ENCODE measurements around the gene LRRC63. TPM values are rescaled to one million over a fixed set of nuclear protein-coding genes. Genes with fewer than 3 reads are reported as not detected.

The LRRC63 gene
- polyA plus RNA-seq, 3 donors, result 0.36 TPM; not detected in 2

GRCh38 chr13:46274094-46274698 lies 62.5 kb downstream of the LRRC63 start:
- 96% methylated on average over 2 of the region's 3 CpGs for WGBS (ENCODE audit: insufficient coverage)
- TF ChIP-seq CTCF (IDR thresholded peaks at IDR 0.05), result no peak
- no peaks in the 10 kb centered on the region for H3K27me3 ChIP-seq (ENCODE audit: control insufficient read depth in 2 of 2, insufficient read depth in 2 of 2, low read length in 2 of 2)
- no peak overlapping the region for H2AFZ ChIP-seq (ENCODE audit: insufficient read depth, low read depth, low read length, poor library complexity, severe bottlenecking)
- intact Hi-C loops (cut with micrococcal nuclease), result no loop called here
- no peak overlapping the region for H3K27ac Mint-ChIP-seq
- no peak overlapping the region for H3K4me2 ChIP-seq (replicated peaks; ENCODE audit: extremely low read depth, low read length, poor library complexity, severe bottlenecking)
- H3K4me1 Mint-ChIP-seq, result peaks cover 3% of the 10 kb centered on the region
- no peaks in the 10 kb centered on the region for H4K20me1 ChIP-seq (ENCODE audit: insufficient read depth, low read length)
- no peaks in the 10 kb centered on the region for H3K9me3 Mint-ChIP-seq
- H3K4me3 ChIP-seq (replicated peaks in 1 of 3; ENCODE audit: low read depth in 2 of 3, low read length in 3 of 3), result no peak overlapping the region
- no peak for DNase-seq
- H3K9me3 ChIP-seq (replicated peaks in 1 of 2; ENCODE audit: control insufficient read depth in 1 of 2, insufficient read depth in 1 of 2, low read length in 2 of 2), result no peaks in the 10 kb centered on the region
- no peaks in the 10 kb centered on the region for H3K36me3 Mint-ChIP-seq
- H3K36me3 ChIP-seq (replicated peaks in 1 of 2; ENCODE audit: control insufficient read depth in 1 of 2, insufficient read depth in 2 of 2, low read length in 2 of 2), result no peaks in the 10 kb centered on the region
- H3K9ac ChIP-seq (ENCODE audit: insufficient read depth, low read length, poor library complexity, severe bottlenecking), result no peak overlapping the region
- no peak overlapping the region for H3K4me3 Mint-ChIP-seq
- no peaks in the 10 kb centered on the region for H3K4me1 ChIP-seq (ENCODE audit: control insufficient read depth in 1 of 2, insufficient read depth in 2 of 2, low read length in 2 of 2)
- H3K27ac ChIP-seq (ENCODE audit: low read depth in 1 of 2, low read length in 2 of 2), result no peak overlapping the region
- H3K79me2 ChIP-seq (ENCODE audit: insufficient read depth, low read length), result no peaks in the 10 kb centered on the region
- H3K27me3 Mint-ChIP-seq (ENCODE audit: low read depth in 3 of 3), result peaks cover 0 to 2% (median 0%) of the 10 kb centered on the region in 3 donors

- H3K9me3 Mint-ChIP-seq, result no peaks in the 10 kb centered on the region
- H3K4me2 ChIP-seq (replicated peaks; ENCODE audit: extremely low read depth, low read length, poor library complexity, severe bottlenecking), result no peak overlapping the region
- no peaks in the 10 kb centered on the region for H4K20me1 ChIP-seq (ENCODE audit: insufficient read depth, low read length)
- no peaks in the 10 kb centered on the region for H3K36me3 ChIP-seq (replicated peaks in 1 of 2; ENCODE audit: control insufficient read depth in 1 of 2, insufficient read depth in 2 of 2, low read length in 2 of 2)
- no peak for TF ChIP-seq CTCF (IDR thresholded peaks at IDR 0.05)
- H3K27me3 ChIP-seq (ENCODE audit: control insufficient read depth in 2 of 2, insufficient read depth in 2 of 2, low read length in 2 of 2), result no peaks in the 10 kb centered on the region
- peaks cover 0 to 2% (median 1%) of the 10 kb centered on the region in 3 donors for H3K27me3 Mint-ChIP-seq (ENCODE audit: low read depth in 3 of 3)
- no peak overlapping the region for H2AFZ ChIP-seq (ENCODE audit: insufficient read depth, low read depth, low read length, poor library complexity, severe bottlenecking)
- H3K9me3 ChIP-seq (replicated peaks in 1 of 2; ENCODE audit: control insufficient read depth in 1 of 2, insufficient read depth in 1 of 2, low read length in 2 of 2), result no peaks in the 10 kb centered on the region
- H3K4me3 Mint-ChIP-seq, result no peak overlapping the region
- H3K27ac ChIP-seq (ENCODE audit: low read depth in 1 of 2, low read length in 2 of 2), result no peak overlapping the region
- 0% methylated on average over 1 of the region's 4 CpGs for WGBS (ENCODE audit: insufficient coverage)
- no peak overlapping the region for H3K27ac Mint-ChIP-seq
- no peaks in the 10 kb centered on the region for H3K4me1 ChIP-seq (ENCODE audit: control insufficient read depth in 1 of 2, insufficient read depth in 2 of 2, low read length in 2 of 2)
- DNase-seq, result no peak
- no peak overlapping the region for H3K9ac ChIP-seq (ENCODE audit: insufficient read depth, low read length, poor library complexity, severe bottlenecking)
- H3K79me2 ChIP-seq (ENCODE audit: insufficient read depth, low read length), result no peaks in the 10 kb centered on the region
- no peaks in the 10 kb centered on the region for H3K36me3 Mint-ChIP-seq
- intact Hi-C loops (cut with micrococcal nuclease), result no loop called here
- H3K4me3 ChIP-seq (replicated peaks in 1 of 3; ENCODE audit: low read depth in 2 of 3, low read length in 3 of 3), result no peak overlapping the region
- peaks cover 3% of the 10 kb centered on the region for H3K4me1 Mint-ChIP-seq
Measured at GRCh38 chr13:46278474-46278873, 66.7 kb downstream of the LRRC63 start.

Data from CD14-positive monocyte (primary cell).